Loucy (cell line): ENCODE results near the gene TTC14.

Experiments used
- EZH2phosphoT487 ChIP-seq: fragments of 200-600 bp; IDR thresholded peaks from 2 replicates; pipeline ENCODE4 v1.6.1; 2018; ENCODE audit warnings: antibody characterized with exemption, mild to moderate bottlenecking, moderate library complexity, borderline replicate concordance
- TF ChIP-seq, protein P1 (sequence below): fragments of 200-600 bp; sonication (generic); conservative IDR thresholded peaks from 2 replicates; pipeline ENCODE4 v1.5.1; 2014; ENCODE audit warnings: mild to moderate bottlenecking, antibody characterized with exemption, low read length

DNA sequence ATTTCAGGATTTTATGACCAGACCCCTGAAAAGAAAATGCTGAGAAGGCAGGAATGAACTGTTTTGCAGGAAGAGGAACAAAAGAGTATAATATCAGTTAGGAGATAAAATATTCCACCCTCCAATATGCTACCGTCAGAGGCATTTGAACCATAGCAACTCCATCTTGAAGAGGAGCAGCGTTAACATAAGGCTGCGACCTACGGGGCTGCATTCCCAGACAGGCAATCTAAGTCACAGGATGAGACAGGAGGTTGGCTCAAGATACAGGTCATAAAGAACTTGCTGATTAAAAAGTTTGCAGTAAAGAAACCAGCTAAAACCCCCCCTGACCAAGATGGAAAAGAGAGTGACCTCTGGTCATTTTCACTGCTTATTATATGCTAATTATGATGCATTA is 54.4 kb downstream of the TTC14 start:
- TF ChIP-seq, protein P1, sequence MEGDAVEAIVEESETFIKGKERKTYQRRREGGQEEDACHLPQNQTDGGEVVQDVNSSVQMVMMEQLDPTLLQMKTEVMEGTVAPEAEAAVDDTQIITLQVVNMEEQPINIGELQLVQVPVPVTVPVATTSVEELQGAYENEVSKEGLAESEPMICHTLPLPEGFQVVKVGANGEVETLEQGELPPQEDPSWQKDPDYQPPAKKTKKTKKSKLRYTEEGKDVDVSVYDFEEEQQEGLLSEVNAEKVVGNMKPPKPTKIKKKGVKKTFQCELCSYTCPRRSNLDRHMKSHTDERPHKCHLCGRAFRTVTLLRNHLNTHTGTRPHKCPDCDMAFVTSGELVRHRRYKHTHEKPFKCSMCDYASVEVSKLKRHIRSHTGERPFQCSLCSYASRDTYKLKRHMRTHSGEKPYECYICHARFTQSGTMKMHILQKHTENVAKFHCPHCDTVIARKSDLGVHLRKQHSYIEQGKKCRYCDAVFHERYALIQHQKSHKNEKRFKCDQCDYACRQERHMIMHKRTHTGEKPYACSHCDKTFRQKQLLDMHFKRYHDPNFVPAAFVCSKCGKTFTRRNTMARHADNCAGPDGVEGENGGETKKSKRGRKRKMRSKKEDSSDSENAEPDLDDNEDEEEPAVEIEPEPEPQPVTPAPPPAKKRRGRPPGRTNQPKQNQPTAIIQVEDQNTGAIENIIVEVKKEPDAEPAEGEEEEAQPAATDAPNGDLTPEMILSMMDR: no peak
- no peak for TF ChIP-seq EZH2phosphoT487
